Measurements from ENCODE around the gene NCAPD3.

DNA sequence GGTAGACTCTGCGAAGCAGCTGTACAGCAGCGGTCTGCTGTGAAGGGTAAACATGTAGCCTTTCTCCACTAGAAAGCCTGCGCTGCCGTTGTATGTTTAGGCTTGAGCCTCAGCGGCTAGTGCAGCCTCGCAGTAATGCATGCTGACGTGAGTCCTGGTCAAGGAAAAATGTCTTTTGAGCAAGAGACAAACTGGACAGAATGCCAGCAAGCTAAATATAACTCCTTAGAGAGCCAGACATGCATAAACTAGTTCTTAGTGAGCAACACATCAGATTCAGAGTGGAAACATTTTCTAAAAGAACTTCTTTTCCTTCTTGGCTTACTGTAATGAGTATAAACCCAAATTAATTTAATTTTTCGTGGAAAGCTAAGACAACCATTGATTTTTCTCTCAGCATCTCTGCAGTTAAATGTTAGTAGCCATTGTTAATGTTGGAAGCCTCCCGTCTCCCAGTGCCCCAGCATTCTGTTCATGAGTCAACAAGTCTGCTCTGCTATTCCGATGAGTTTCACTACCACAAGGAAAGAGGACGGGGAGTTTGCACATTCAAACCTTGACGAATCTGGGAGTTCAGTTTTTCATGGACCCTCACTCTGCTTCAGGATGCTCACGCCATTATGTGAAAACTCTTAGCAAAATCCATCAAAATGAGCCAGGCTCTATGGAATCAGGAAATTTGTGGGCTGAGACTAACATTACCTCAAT, 103.5 kb downstream of the NCAPD3 start:
- no peak for TF ChIP-seq EP300 (IDR thresholded peaks at IDR 0.05)
- TF ChIP-seq, protein P1, sequence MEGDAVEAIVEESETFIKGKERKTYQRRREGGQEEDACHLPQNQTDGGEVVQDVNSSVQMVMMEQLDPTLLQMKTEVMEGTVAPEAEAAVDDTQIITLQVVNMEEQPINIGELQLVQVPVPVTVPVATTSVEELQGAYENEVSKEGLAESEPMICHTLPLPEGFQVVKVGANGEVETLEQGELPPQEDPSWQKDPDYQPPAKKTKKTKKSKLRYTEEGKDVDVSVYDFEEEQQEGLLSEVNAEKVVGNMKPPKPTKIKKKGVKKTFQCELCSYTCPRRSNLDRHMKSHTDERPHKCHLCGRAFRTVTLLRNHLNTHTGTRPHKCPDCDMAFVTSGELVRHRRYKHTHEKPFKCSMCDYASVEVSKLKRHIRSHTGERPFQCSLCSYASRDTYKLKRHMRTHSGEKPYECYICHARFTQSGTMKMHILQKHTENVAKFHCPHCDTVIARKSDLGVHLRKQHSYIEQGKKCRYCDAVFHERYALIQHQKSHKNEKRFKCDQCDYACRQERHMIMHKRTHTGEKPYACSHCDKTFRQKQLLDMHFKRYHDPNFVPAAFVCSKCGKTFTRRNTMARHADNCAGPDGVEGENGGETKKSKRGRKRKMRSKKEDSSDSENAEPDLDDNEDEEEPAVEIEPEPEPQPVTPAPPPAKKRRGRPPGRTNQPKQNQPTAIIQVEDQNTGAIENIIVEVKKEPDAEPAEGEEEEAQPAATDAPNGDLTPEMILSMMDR (IDR thresholded peaks at IDR 0.05), result no peak
- TF ChIP-seq POLR2AphosphoS5 (IDR thresholded peaks at IDR 0.05), result peak; percentile 90 to 91
- TF ChIP-seq POLR2A (IDR thresholded peaks at IDR 0.05; ENCODE audit: low read depth), result no peak

Data from esophagus muscularis mucosa (tissue), 4 donors.